Activated CD4-positive, alpha-beta memory T cell treated with anti-CD3 and anti-CD28 coated beads, Interleukin-2, amount 10 ng/mL, durations not matched to agents 7 days and 5 days (primary cell): Measurements from ENCODE around the gene FBXL13. TPM values are rescaled to one million over a fixed set of nuclear protein-coding genes. Genes with fewer than 3 reads are reported as not detected.
"Not testable (repeated sequence)": the region's sequence is repeated elsewhere in the genome, so short reads cannot be mapped to it uniquely, and the experiment has no call there.

Experiments
- CTCF ChIA-PET: fragments of 350-600 bp; sonication (Branson Sonifier 250); formaldehyde crosslinking; loops from one replicate; lab custom pipeline; 2021; ENCODE audit warnings: antibody characterized with exemption, inconsistent platforms; lab: Charles Lee
- POLR2A ChIA-PET: fragments of 350-600 bp; sonication (Branson Sonifier 250); formaldehyde crosslinking; loops from one replicate; lab custom pipeline; 2021; ENCODE audit warnings: antibody characterized with exemption; lab: Charles Lee
- DNase-seq: peaks from one replicate; pipeline ENCODE4 v3.0.0-alpha.2; 2020
- H3K27ac Mint-ChIP-seq: one replicate; pipeline ENCODE4 v1.8.0; 2021; ENCODE audit warnings: mild to moderate bottlenecking, mixed read lengths
- H3K27me3 Mint-ChIP-seq: one replicate; pipeline ENCODE4 v1.8.0; 2021; ENCODE audit warnings: mixed read lengths
- H3K36me3 Mint-ChIP-seq: one replicate; pipeline ENCODE4 v1.8.0; 2021; ENCODE audit warnings: low read depth, mixed read lengths
- H3K4me1 Mint-ChIP-seq: one replicate; pipeline ENCODE4 v1.8.0; 2021; ENCODE audit warnings: mixed read lengths
- H3K4me3 Mint-ChIP-seq: one replicate; pipeline ENCODE4 v1.8.0; 2021; ENCODE audit warnings: mild to moderate bottlenecking, mixed read lengths
- H3K9me3 Mint-ChIP-seq: one replicate; pipeline ENCODE4 v1.8.0; 2021; ENCODE audit warnings: mixed read lengths
- total RNA-seq, 2 experiments: library from RNA; stranded (reverse); gene quantifications; one replicate each; pipeline ENCODE4 v1.2.3, GENCODE V29; 2021

FBXL13 gene
- total RNA-seq, 2 experiments from 2014 or later: 0.58 TPM; not detected in 1

DNA sequence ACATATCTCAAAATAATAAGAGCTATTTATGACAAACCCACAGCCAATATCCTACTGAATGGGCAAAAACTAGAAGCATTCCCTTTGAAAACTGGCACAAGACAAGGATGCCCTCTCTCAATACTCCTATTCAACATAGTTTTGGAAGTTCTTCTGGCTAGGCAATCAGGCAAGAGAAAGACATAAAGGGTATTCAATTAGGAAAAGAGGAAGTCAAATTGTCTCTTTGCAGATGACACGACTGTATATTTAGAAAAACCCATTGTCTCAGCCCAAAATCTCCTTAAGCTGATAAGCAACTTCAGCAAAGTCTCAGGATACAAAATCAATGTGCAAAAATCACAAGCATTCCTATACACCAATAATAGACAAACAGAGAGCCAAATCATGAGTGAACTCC is 32.8 kb downstream of the FBXL13 start:
- CTCF ChIA-PET, H3K4me3 Mint-ChIP-seq, H3K27ac Mint-ChIP-seq, H3K9me3 Mint-ChIP-seq, H3K27me3 Mint-ChIP-seq, H3K4me1 Mint-ChIP-seq, H3K36me3 Mint-ChIP-seq, POLR2A ChIA-PET, DNase-seq: not testable (repeated sequence)

GRCh38 chr7:103037823-103038739 is 36.5 kb downstream of the FBXL13 start:
- H3K36me3 Mint-ChIP-seq, POLR2A ChIA-PET, CTCF ChIA-PET, H3K4me3 Mint-ChIP-seq, H3K27me3 Mint-ChIP-seq, H3K9me3 Mint-ChIP-seq, H3K4me1 Mint-ChIP-seq, H3K27ac Mint-ChIP-seq: not testable (repeated sequence)
- DNase-seq: peak; percentile 20

DNA sequence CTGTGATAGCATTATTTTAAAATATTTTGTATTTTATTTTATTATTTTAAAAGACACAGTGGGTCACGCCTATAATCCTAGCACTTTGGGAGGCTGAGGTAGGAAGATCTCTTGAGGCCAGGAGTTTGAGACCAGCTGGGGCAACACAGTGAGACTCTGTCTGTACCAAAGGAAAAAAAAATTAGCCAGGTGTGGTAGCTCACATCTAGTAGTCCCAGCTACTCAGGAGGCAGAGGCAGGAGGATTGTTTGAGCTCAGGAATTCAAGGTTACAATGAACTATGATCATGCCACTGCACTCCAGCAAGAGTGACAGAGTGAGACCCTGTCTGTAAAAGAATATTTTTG is 37.1 kb downstream of the FBXL13 start:
- no peaks in the 10 kb centered on the region for H3K4me1 Mint-ChIP-seq
- POLR2A ChIA-PET: no interaction called here
- no peak overlapping the region for H3K27ac Mint-ChIP-seq
- no peak for DNase-seq
- H3K4me3 Mint-ChIP-seq: no peak overlapping the region
- CTCF ChIA-PET: no interaction called here
- H3K27me3 Mint-ChIP-seq: peaks cover 7% of the 10 kb centered on the region
- no peaks in the 10 kb centered on the region for H3K36me3 Mint-ChIP-seq
- no peaks in the 10 kb centered on the region for H3K9me3 Mint-ChIP-seq

GRCh38 chr7:103034318-103034717 is 40.3 kb downstream of the FBXL13 start:
- H3K9me3 Mint-ChIP-seq, POLR2A ChIA-PET, CTCF ChIA-PET, DNase-seq, H3K27me3 Mint-ChIP-seq, H3K4me1 Mint-ChIP-seq, H3K4me3 Mint-ChIP-seq, H3K27ac Mint-ChIP-seq, H3K36me3 Mint-ChIP-seq: not testable (repeated sequence)

DNA sequence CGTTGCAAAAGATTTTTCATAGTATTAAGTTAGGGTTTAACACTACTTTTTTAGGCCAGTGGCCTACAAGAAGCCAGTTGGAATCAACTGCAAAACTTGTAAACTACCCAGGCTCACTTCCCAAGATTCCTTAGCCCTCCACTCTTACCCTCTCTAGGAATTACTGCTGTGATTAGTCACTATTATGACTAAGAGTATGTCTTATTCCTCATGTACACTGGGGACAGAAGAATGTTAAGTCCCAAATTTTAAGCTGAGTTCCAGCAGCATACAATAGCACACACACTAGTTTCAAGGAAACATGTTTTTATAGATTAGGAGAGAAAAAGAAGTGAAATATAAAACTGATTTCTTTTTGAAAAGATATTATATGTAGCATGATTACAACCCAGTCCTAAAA is 42.8 kb downstream of the FBXL13 start:
- Mint-ChIP-seq H3K4me3 (no peak overlapping the region), H3K9me3 (no peaks in the 10 kb centered on the region), H3K4me1 (no peaks in the 10 kb centered on the region), H3K27me3 (peaks cover 3% of the 10 kb centered on the region), H3K36me3 (no peaks in the 10 kb centered on the region), H3K27ac (no peak overlapping the region)
- no peak for DNase-seq
- ChIA-PET POLR2A (no interaction called here), CTCF (no interaction called here)

- no peak overlapping the region for H3K27ac Mint-ChIP-seq
- H3K36me3 Mint-ChIP-seq: no peaks in the 10 kb centered on the region
- H3K9me3 Mint-ChIP-seq: no peaks in the 10 kb centered on the region
- ChIA-PET POLR2A (no interaction called here), CTCF (interaction anchor here (1.0 kb wide), 1 partner anchor 16 kb away, joined by 3 read pairs; no protein-coding TSS in a partner anchor)
- no peak for DNase-seq
- peaks cover 3% of the 10 kb centered on the region for H3K27me3 Mint-ChIP-seq
- H3K4me1 Mint-ChIP-seq: no peaks in the 10 kb centered on the region
- H3K4me3 Mint-ChIP-seq: no peak overlapping the region
These were observed 43.6 kb downstream of the FBXL13 start for GRCh38 chr7:103031024-103031423.

DNA sequence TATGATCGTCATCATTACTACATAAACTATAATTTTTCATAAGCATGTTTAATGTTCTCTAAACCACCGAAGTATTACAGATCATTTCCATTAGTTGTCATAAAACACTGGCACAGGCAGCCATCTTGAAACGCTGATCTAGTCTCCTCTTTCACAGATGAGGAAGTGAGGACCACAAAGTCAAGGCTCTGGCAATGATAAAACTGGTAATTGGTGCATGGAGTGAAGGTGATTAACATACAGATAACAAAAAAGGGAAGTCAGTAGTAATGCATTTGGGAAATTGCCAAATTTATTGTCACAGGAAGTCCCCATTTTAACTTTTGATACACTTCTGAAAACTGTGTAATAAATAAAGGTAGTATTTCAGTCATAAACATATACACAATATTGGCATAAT is 49.3 kb downstream of the FBXL13 start:
- no peak for DNase-seq
- no peaks in the 10 kb centered on the region for H3K4me1 Mint-ChIP-seq
- CTCF ChIA-PET: no interaction called here
- H3K27ac Mint-ChIP-seq: no peak overlapping the region
- H3K4me3 Mint-ChIP-seq: no peak overlapping the region
- peaks cover 11% of the 10 kb centered on the region for H3K9me3 Mint-ChIP-seq
- peaks cover 3% of the 10 kb centered on the region for H3K27me3 Mint-ChIP-seq
- POLR2A ChIA-PET: no interaction called here
- peaks cover 4% of the 10 kb centered on the region for H3K36me3 Mint-ChIP-seq

DNA sequence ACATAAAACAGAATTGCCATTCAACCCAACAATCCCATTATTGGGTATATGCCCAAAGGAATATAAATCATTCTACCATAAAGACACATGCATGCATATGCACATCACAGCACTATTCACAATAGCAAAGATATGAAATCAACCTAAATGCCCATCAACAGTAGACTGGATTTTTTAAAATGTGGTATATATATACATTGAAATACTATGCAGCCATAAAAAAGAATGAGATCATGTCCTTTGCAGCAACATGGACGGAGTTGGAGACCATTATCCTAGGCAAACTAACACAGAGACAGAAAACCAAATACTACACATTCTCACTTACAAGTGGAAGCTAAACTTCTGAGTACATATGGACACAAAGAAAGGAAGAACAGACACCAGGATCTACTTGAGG is 51.0 kb downstream of the FBXL13 start:
- CTCF ChIA-PET, H3K4me3 Mint-ChIP-seq, H3K36me3 Mint-ChIP-seq, H3K27me3 Mint-ChIP-seq, H3K27ac Mint-ChIP-seq, POLR2A ChIA-PET, DNase-seq, H3K4me1 Mint-ChIP-seq: not testable (repeated sequence)
- peaks cover 13% of the 10 kb centered on the region for H3K9me3 Mint-ChIP-seq

DNA sequence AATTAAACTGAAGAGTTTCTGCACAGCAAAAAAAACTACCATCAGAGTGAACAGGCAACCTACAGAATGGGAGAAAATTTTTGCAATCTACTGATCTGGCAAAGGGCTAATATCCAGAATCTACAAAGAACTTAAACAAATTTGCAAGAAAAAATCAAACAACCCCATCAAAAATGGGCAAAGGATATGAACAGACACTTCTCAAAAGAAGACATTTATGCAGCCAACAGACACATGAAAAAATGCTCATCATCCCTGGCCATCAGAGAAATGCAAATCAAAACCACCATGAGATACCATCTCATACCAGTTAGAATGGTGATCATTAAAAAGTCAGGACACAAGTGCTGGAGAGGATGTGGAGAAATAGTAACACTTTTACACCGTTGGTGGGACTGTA is 53.1 kb downstream of the FBXL13 start:
- CTCF ChIA-PET, H3K36me3 Mint-ChIP-seq, H3K4me1 Mint-ChIP-seq, DNase-seq, H3K27ac Mint-ChIP-seq, POLR2A ChIA-PET, H3K4me3 Mint-ChIP-seq, H3K27me3 Mint-ChIP-seq: not testable (repeated sequence)
- peaks cover 19% of the 10 kb centered on the region for H3K9me3 Mint-ChIP-seq

GRCh38 chr7:103020876-103021275 is 53.7 kb downstream of the FBXL13 start:
- CTCF ChIA-PET, H3K27ac Mint-ChIP-seq, H3K36me3 Mint-ChIP-seq, DNase-seq, H3K4me3 Mint-ChIP-seq, POLR2A ChIA-PET, H3K4me1 Mint-ChIP-seq, H3K27me3 Mint-ChIP-seq: not testable (repeated sequence)
- peaks cover 19% of the 10 kb centered on the region for H3K9me3 Mint-ChIP-seq

GRCh38 chr7:103018295-103018694 is 56.3 kb downstream of the FBXL13 start:
- CTCF ChIA-PET, H3K4me1 Mint-ChIP-seq, H3K27me3 Mint-ChIP-seq, H3K4me3 Mint-ChIP-seq, POLR2A ChIA-PET, H3K27ac Mint-ChIP-seq, H3K36me3 Mint-ChIP-seq, DNase-seq: not testable (repeated sequence)
- peaks cover 18% of the 10 kb centered on the region for H3K9me3 Mint-ChIP-seq

DNA sequence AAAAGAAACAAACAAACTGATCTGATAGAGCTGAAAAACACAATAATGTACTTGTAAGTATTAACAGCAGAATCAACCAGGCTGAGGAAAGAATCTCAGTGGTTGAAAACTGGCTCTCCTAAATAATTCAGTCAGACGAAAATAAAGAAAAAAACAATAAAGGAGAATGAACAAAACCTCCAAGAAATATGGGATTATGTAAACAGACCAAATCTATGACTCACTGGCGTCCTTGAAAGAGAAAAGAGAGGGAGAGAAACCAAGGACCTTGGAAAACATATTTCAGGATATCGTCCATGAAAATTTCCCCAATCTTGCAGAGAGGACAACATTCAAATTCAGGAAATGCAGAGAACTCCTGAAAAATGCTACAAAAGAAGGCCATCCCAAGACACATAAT is 62.9 kb downstream of the FBXL13 start:
- DNase-seq: no peak

DNA sequence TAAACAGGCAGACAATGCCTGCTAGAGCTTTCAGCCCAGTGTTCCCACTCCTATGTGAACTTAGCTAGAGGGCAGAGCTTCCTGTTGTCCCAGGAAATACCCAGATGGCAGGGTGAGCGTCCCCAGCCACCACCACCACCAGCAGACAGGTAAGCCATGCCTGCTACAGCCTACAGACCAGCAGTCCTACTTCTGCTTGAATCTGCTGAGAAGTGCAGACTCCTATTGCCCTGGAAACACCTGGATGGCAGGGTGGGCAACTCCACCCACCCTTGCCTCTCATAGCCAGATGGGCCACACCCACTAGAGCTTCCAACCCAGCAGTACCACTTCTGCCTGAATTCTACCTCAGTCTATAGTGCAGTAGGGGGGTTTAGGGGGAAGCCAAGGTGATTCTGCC is 64.4 kb downstream of the FBXL13 start:
- POLR2A ChIA-PET: no interaction called here
- Mint-ChIP-seq H3K27ac (no peak overlapping the region), H3K4me3 (no peak overlapping the region), H3K4me1 (no peaks in the 10 kb centered on the region), H3K9me3 (no peaks in the 10 kb centered on the region), H3K36me3 (no peaks in the 10 kb centered on the region), H3K27me3 (no peaks in the 10 kb centered on the region)
- no peak for DNase-seq
- CTCF ChIA-PET: no interaction called here

More for the DNA sequence above, 62.9 kb downstream of the FBXL13 start:
- no peaks in the 10 kb centered on the region for H3K27me3 Mint-ChIP-seq
- peaks cover 2% of the 10 kb centered on the region for H3K9me3 Mint-ChIP-seq
- no peak overlapping the region for H3K4me3 Mint-ChIP-seq
- no peak overlapping the region for H3K27ac Mint-ChIP-seq
- ChIA-PET CTCF (no interaction called here), POLR2A (no interaction called here)
- no peaks in the 10 kb centered on the region for H3K36me3 Mint-ChIP-seq
- no peaks in the 10 kb centered on the region for H3K4me1 Mint-ChIP-seq
